Liver (tissue), 3 donors: ENCODE measurements around the gene ADAP1.

Experiments used
- FOXA1 ChIP-seq: IDR thresholded peaks from 2 replicates; pipeline ENCODE4 v1.6.1; 2016; ENCODE audit warnings: antibody characterized with exemption
- JUND ChIP-seq, 2 donors: IDR thresholded peaks; 2 replicates each; pipeline ENCODE4 v1.6.1; 2016; ENCODE audit warnings: antibody characterized with exemption in 2 of 2
- RAD21 ChIP-seq, 2 donors: IDR thresholded peaks; 2 replicates each; pipeline ENCODE4 v1.6.1; 2016; ENCODE audit warnings: antibody characterized with exemption in 2 of 2, mild to moderate bottlenecking in 2 of 2
- TF ChIP-seq, protein P1 (sequence below): fragments of 150-350 bp; IDR thresholded peaks from 2 replicates; pipeline ENCODE4 v1.5.1; 2017; ENCODE audit warnings: improper control_type of control experiment, low read depth, low read length; ENCODE audit not compliant: missing input control
- TF ChIP-seq, protein P2 (sequence below): IDR thresholded peaks from 2 replicates; pipeline ENCODE4 v1.6.1; 2016; ENCODE audit warnings: antibody characterized with exemption
- TF ChIP-seq, protein P3 (sequence below): IDR thresholded peaks from 2 replicates; pipeline ENCODE4 v1.6.1; 2016; ENCODE audit warnings: antibody characterized with exemption
- TF ChIP-seq, protein P4 (sequence below): IDR thresholded peaks from 2 replicates; pipeline ENCODE4 v1.6.1; 2016; ENCODE audit warnings: antibody characterized with exemption
- donor health status: healthy.
- donor health status: healthy.

DNA sequence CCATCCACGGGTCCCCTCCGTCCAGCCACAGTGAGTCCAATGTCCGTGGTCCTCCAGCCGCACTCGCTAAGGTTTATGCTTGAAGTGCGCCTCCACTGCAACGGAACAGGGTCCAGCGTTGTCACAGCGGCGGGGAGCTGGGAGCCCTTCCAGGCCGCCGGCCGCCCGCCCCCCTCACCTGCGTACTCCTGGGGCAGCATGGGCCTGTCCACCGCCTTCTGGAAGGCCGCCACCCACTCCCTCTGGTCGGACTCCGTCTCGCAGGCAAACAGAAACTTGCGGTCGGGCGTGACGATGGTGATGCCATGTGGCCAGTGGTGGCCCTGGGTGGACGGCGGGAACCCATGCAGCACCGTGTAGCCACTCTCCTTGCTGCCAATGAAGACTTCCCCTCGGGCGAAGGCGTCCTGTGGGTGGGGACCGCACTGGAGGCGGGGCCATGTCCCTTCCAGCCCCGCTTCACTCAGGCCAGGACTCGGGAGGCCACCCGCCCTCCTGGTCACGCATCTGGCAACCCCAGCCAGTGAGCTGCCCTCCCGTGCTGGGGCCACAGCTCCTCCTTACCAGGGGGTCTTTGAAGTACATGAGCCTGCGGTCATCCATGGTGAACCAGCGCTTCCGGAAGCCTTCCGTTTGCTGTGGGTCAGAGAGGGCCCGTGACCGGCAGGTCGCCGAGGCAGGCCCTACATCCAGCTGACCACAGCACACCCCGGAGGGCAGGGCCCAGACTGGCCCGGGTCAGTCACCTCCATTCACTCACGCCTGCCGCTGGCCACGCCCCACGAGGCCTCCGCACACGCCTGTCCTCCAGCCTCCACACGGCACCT lies 55.4 kb downstream of the ADAP1 start:
- TF ChIP-seq, protein P1, sequence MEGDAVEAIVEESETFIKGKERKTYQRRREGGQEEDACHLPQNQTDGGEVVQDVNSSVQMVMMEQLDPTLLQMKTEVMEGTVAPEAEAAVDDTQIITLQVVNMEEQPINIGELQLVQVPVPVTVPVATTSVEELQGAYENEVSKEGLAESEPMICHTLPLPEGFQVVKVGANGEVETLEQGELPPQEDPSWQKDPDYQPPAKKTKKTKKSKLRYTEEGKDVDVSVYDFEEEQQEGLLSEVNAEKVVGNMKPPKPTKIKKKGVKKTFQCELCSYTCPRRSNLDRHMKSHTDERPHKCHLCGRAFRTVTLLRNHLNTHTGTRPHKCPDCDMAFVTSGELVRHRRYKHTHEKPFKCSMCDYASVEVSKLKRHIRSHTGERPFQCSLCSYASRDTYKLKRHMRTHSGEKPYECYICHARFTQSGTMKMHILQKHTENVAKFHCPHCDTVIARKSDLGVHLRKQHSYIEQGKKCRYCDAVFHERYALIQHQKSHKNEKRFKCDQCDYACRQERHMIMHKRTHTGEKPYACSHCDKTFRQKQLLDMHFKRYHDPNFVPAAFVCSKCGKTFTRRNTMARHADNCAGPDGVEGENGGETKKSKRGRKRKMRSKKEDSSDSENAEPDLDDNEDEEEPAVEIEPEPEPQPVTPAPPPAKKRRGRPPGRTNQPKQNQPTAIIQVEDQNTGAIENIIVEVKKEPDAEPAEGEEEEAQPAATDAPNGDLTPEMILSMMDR: no peak
- TF ChIP-seq, protein P2, sequence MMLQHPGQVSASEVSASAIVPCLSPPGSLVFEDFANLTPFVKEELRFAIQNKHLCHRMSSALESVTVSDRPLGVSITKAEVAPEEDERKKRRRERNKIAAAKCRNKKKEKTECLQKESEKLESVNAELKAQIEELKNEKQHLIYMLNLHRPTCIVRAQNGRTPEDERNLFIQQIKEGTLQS: no peak
- TF ChIP-seq JUND (IDR thresholded peaks at IDR 0.05) (no peak), FOXA1 (no peak), RAD21 (IDR thresholded peaks at IDR 0.05) (no peak)
- TF ChIP-seq, protein P3, sequence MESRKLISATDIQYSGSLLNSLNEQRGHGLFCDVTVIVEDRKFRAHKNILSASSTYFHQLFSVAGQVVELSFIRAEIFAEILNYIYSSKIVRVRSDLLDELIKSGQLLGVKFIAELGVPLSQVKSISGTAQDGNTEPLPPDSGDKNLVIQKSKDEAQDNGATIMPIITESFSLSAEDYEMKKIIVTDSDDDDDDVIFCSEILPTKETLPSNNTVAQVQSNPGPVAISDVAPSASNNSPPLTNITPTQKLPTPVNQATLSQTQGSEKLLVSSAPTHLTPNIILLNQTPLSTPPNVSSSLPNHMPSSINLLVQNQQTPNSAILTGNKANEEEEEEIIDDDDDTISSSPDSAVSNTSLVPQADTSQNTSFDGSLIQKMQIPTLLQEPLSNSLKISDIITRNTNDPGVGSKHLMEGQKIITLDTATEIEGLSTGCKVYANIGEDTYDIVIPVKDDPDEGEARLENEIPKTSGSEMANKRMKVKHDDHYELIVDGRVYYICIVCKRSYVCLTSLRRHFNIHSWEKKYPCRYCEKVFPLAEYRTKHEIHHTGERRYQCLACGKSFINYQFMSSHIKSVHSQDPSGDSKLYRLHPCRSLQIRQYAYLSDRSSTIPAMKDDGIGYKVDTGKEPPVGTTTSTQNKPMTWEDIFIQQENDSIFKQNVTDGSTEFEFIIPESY: no peak
- TF ChIP-seq, protein P4, sequence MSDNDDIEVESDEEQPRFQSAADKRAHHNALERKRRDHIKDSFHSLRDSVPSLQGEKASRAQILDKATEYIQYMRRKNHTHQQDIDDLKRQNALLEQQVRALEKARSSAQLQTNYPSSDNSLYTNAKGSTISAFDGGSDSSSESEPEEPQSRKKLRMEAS: no peak
